Measurements from ENCODE around the gene KCTD5. TPM values are rescaled to one million over a fixed set of nuclear protein-coding genes. Genes with fewer than 3 reads are reported as not detected.

KCTD5 gene
- polyA plus RNA-seq, 1 donor (not counting 4 experiments of a cell fraction or from before 2014, with no cell fraction given): 29.0 TPM

- peaks cover 4% of the 10 kb centered on the region for H3K4me1 ChIP-seq (ENCODE audit: control insufficient read depth, extremely low read depth, insufficient read depth, low read length)
- H3K9me1 ChIP-seq (ENCODE audit: control insufficient read depth, extremely low read depth, insufficient read depth, low read length): no peaks in the 10 kb centered on the region
- H3K9me3 ChIP-seq (ENCODE audit: control insufficient read depth, low read depth, low read length): no peaks in the 10 kb centered on the region
- FAIRE-seq: no peak
- no peaks in the 10 kb centered on the region for H3K79me2 ChIP-seq (ENCODE audit: control insufficient read depth, insufficient read depth, low read length)
- no peak overlapping the region for H3K4me2 ChIP-seq (ENCODE audit: control insufficient read depth, extremely low read depth, insufficient read depth, low read depth, low read length)
- H3K27ac ChIP-seq (ENCODE audit: control insufficient read depth, insufficient read depth, low read length): no peak overlapping the region
- TF ChIP-seq EZH2 (IDR thresholded peaks at IDR 0.05; ENCODE audit: low read length): no peak
- TF ChIP-seq CTCF (optimal IDR thresholded peaks at IDR 0.05 in 1 of 3, IDR thresholded peaks at IDR 0.05 in 1 of 3, conservative IDR thresholded peaks at IDR 0.05 in 1 of 3; ENCODE audit: extremely low read depth in 1 of 3, insufficient read depth in 2 of 3, low read length in 3 of 3): no peak
- DNase-seq (ENCODE audit: low read depth, low spot score): no peak
- H3K36me3 ChIP-seq (ENCODE audit: control insufficient read depth in 2 of 2, extremely low read depth in 1 of 2, insufficient read depth in 2 of 2, low read length in 2 of 2): no peaks in the 10 kb centered on the region
- no peak overlapping the region for H3K9ac ChIP-seq (ENCODE audit: control insufficient read depth, extremely low read depth, insufficient read depth, low read length)
- no peak overlapping the region for H3K4me3 ChIP-seq (ENCODE audit: control insufficient read depth in 2 of 3, extremely low read depth in 1 of 3, insufficient read depth in 2 of 3, low read depth in 1 of 3, low read length in 3 of 3)
- dilution Hi-C loops (cut with MboI; ENCODE audit: extremely low pct_ligation_motif_present, low sequenced_read_pairs): no loop called here
- H2AFZ ChIP-seq (ENCODE audit: control insufficient read depth, low read length): no peak overlapping the region
- H4K20me1 ChIP-seq (ENCODE audit: control insufficient read depth, extremely low read depth, insufficient read depth, low read length): no peaks in the 10 kb centered on the region
- peaks cover 14% of the 10 kb centered on the region for H3K27me3 ChIP-seq (ENCODE audit: control insufficient read depth, extremely low read depth, insufficient read depth, low read length)
These were observed 34.6 kb downstream of the KCTD5 start for GRCh38 chr16:2716948-2717347.

- no peak overlapping the region for H3K9ac ChIP-seq (ENCODE audit: control insufficient read depth, extremely low read depth, insufficient read depth, low read length)
- H3K4me2 ChIP-seq (ENCODE audit: control insufficient read depth, extremely low read depth, insufficient read depth, low read depth, low read length): no peak overlapping the region
- no peak overlapping the region for H3K4me3 ChIP-seq (ENCODE audit: control insufficient read depth in 2 of 3, extremely low read depth in 1 of 3, insufficient read depth in 2 of 3, low read depth in 1 of 3, low read length in 3 of 3)
- DNase-seq (ENCODE audit: low read depth, low spot score) (no peak), FAIRE-seq (no peak)
- dilution Hi-C loops (cut with MboI; ENCODE audit: extremely low pct_ligation_motif_present, low sequenced_read_pairs): no loop called here
- no peak overlapping the region for H3K27ac ChIP-seq (ENCODE audit: control insufficient read depth, insufficient read depth, low read length)
- no peak for TF ChIP-seq CTCF (optimal IDR thresholded peaks at IDR 0.05 in 1 of 3, IDR thresholded peaks at IDR 0.05 in 1 of 3, conservative IDR thresholded peaks at IDR 0.05 in 1 of 3; ENCODE audit: extremely low read depth in 1 of 3, insufficient read depth in 2 of 3, low read length in 3 of 3)
- TF ChIP-seq EZH2 (IDR thresholded peaks at IDR 0.05; ENCODE audit: low read length): no peak
- no peaks in the 10 kb centered on the region for H3K9me3 ChIP-seq (ENCODE audit: control insufficient read depth, low read depth, low read length)
- no peaks in the 10 kb centered on the region for H3K9me1 ChIP-seq (ENCODE audit: control insufficient read depth, extremely low read depth, insufficient read depth, low read length)
- peaks cover 4% of the 10 kb centered on the region for H3K4me1 ChIP-seq (ENCODE audit: control insufficient read depth, extremely low read depth, insufficient read depth, low read length)
- H3K27me3 ChIP-seq (ENCODE audit: control insufficient read depth, extremely low read depth, insufficient read depth, low read length): peaks cover 14% of the 10 kb centered on the region
- no peaks in the 10 kb centered on the region for H3K36me3 ChIP-seq (ENCODE audit: control insufficient read depth in 2 of 2, extremely low read depth in 1 of 2, insufficient read depth in 2 of 2, low read length in 2 of 2)
- H3K79me2 ChIP-seq (ENCODE audit: control insufficient read depth, insufficient read depth, low read length): no peaks in the 10 kb centered on the region
- no peak overlapping the region for H2AFZ ChIP-seq (ENCODE audit: control insufficient read depth, low read length)
- H4K20me1 ChIP-seq (ENCODE audit: control insufficient read depth, extremely low read depth, insufficient read depth, low read length): no peaks in the 10 kb centered on the region
These were observed 35.3 kb downstream of the KCTD5 start for GRCh38 chr16:2717383-2718263.

Measured in keratinocyte (primary cell).